ENCODE data around the gene ADAP1.

The ADAP1 gene

DNA sequence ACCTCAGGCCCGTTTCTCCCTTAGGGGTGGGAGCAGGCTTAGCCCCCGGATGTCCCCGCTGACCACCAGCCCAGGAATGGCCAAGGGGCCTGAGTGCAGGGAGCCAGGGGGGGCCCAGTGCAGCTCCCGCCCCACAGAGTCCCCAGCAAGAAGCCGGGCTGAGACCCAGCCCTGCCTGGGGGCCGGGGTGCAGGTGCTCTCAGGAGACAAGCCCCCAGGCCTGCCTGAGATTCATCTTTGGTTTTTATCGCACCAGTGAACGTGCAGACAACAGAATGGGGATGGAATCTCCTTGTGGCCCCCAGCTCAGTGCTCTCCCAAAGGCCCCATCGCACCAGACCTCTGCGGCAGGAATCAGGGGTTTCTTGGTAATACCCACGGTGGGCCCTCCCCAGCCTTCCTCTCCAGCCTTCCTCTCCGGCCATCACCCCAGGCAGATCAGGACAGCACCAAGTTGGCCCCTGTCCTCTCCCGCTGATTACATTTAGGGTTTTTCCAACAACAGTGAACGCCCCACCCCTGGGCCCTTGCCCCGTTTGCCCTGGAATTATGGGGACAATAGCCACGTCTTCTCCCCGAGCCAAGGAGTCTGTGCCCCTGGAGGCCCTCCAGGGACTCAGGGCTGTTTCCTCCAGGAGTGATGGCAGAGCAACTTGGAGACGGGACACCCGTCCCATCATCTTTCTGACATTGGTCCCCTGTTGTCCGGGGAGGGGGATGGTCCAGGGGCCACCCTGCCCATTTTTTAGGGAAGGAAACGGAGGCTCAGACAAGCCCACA, 22.4 kb downstream of the ADAP1 start:
- Histone ChIP-seq H3K27me3 (no peaks in the 10 kb centered on the region), H3K4me3 (no peak overlapping the region), H3K27ac (no peak overlapping the region), H3K9me3 (no peaks in the 10 kb centered on the region), H3K36me3 (no peaks in the 10 kb centered on the region), H3K4me1 (no peaks in the 10 kb centered on the region)
- intact Hi-C loops (cut with DNase I; ENCODE audit: low total_unique reads) = no loop called here
- DNase-seq = peak in 1 of 2 donors; percentile 48
- no peak for TF ChIP-seq CTCF (IDR thresholded peaks at IDR 0.05)

DNA sequence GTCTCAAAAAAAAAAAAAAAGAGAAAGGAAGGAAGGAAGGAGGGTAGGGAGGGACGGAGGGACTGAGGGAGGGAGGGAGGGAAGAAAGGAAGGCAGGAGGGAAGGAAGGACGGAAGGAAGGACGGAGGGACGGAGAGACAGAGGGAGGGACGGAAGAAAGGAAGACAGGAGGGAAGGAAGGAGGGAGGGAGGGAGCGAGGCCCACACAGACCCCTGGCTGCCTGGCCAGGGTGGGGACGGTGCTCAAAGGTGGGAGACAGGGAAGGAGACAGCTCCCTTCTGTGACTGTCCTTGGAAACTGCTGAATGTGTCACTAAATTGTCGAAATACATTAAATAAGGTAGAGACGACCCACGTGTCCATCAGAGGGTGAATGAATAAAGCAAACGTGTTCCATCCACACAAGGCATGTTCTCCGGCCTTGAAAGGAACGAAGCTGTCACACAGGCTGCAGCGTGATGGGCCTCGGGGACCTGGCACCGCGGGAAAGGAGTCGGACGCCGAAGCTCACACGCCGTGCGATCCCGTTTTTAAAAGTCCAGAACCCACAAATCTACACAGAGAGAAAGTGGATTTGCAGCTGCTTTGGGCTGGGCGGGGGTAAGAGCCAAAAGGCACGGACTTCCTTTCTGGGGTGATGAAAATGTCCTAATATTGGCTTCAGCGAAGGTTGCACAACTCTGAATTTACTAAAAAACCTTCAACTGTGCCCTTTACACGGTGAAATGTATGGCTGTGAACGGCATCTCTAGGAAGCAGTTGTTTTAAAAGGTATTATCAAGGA, 23.3 kb downstream of the ADAP1 start:
- no peak overlapping the region for H3K27ac ChIP-seq
- intact Hi-C loops (cut with DNase I; ENCODE audit: low total_unique reads) = no loop called here
- peak in 1 of 2 donors; percentile 50 for DNase-seq

DNA sequence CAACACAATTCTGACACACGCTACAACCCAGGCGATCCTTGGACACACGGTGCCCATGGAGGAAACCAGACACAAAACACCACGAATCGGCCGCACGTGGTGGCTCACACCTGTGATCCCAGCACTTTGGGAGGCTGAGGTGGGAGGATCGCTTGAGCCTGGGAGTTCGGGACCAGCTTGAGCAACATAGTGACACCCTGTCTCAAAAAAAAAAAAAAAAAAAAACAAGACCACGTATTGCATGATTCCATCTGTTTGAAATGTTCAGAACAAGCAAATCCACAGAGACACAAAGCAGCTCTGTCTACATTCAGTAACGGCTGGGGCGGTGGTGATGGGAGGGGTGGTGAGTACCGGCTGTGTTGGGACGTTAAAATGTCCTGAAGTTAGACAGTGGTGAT, 25.2 kb downstream of the ADAP1 start:
- intact Hi-C loops (cut with DNase I; ENCODE audit: low total_unique reads) = no loop called here
- no peak for TF ChIP-seq CTCF (IDR thresholded peaks at IDR 0.05)
- Histone ChIP-seq H3K4me1 (peaks cover 0 to 8% (median 6%) of the 10 kb centered on the region in 4 donors), H3K27ac (no peak overlapping the region), H3K27me3 (no peaks in the 10 kb centered on the region), H3K4me3 (no peak overlapping the region), H3K9me3 (no peaks in the 10 kb centered on the region), H3K36me3 (no peaks in the 10 kb centered on the region)
- peak; percentile 8 to 21 for DNase-seq

More for the DNA sequence above, 23.3 kb downstream of the ADAP1 start:
- Histone ChIP-seq H3K9me3 (no peaks in the 10 kb centered on the region), H3K4me1 (no peaks in the 10 kb centered on the region), H3K4me3 (no peak overlapping the region), H3K27me3 (no peaks in the 10 kb centered on the region), H3K36me3 (no peaks in the 10 kb centered on the region)
- no peak for TF ChIP-seq CTCF (IDR thresholded peaks at IDR 0.05)

DNA sequence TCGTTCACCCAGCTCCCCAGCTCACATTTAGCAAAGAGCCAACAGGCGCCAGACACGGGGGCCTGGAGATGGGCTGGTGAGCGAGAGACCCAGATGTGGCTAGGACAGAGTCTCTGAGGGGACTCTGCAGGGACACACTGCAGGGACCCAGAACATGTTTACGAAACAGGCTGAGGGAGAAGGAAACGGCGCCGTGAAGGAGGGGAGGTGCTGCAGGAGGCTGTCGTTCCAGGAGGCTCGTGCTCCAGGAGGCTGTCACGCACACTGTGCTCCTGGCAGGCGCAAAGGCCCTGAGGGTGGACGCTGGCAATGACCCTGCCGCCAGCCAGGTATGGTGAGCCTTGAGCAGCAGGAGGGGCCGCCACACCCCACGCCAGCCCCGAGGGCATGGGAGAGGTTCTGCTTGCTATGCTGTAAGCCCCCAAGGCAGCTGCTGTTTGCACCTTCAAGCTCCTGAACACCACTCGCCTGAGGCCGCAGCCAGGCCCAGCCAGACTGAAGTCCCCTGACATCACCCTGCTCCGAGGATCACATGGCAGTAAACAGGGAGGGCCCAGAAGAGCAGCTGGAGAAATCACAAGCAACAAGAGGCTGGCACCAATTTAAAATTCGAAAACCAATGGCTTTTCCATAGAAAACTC, 27.3 kb downstream of the ADAP1 start:
- intact Hi-C loops (cut with DNase I; ENCODE audit: low total_unique reads) = no loop called here
- H3K27ac ChIP-seq = no peak overlapping the region
- DNase-seq = peak; percentile 16 to 59
- H3K4me1 ChIP-seq = peaks cover 0 to 8% (median 6%) of the 10 kb centered on the region in 4 donors
- no peak overlapping the region for H3K4me3 ChIP-seq
- no peaks in the 10 kb centered on the region for H3K9me3 ChIP-seq
- TF ChIP-seq CTCF (IDR thresholded peaks at IDR 0.05) = no peak
- H3K36me3 ChIP-seq = no peaks in the 10 kb centered on the region
- H3K27me3 ChIP-seq = no peaks in the 10 kb centered on the region

GRCh38 chr7:926061-927030, 28.1 kb downstream of the ADAP1 start:
- Histone ChIP-seq H3K9me3 (no peaks in the 10 kb centered on the region), H3K36me3 (no peaks in the 10 kb centered on the region), H3K27ac (no peak overlapping the region), H3K4me3 (no peak overlapping the region), H3K27me3 (no peaks in the 10 kb centered on the region), H3K4me1 (peaks cover 0 to 8% (median 6%) of the 10 kb centered on the region in 4 donors)
- intact Hi-C loops (cut with DNase I; ENCODE audit: low total_unique reads) = no loop called here
- DNase-seq = peak; percentile 17 to 63
- TF ChIP-seq CTCF (IDR thresholded peaks at IDR 0.05) = no peak
